Endothelial cell of umbilical vein (primary cell): ENCODE measurements around the gene PADI1.

Experiments used
- POLR2A ChIP-seq: IDR thresholded peaks from 2 replicates; pipeline ENCODE4 v1.6.1; 2012; ENCODE audit warnings: low read depth, mild to moderate bottlenecking, control low read depth, low read length
- TF ChIP-seq, protein P1 (sequence below), 2 donors: IDR thresholded peaks; 1 replicate in 1 of 2; 2 replicates in 1 of 2; pipeline ENCODE4 v1.5.1; 2011; ENCODE audit warnings: low read length in 2 of 2, mild to moderate bottlenecking in 2 of 2, moderate library complexity in 2 of 2, control low read depth in 1 of 2, inconsistent platforms in 1 of 2, low read depth in 1 of 2; ENCODE audit not compliant: insufficient read depth in 1 of 2; ENCODE audit errors: extremely low read depth in 1 of 2

DNA sequence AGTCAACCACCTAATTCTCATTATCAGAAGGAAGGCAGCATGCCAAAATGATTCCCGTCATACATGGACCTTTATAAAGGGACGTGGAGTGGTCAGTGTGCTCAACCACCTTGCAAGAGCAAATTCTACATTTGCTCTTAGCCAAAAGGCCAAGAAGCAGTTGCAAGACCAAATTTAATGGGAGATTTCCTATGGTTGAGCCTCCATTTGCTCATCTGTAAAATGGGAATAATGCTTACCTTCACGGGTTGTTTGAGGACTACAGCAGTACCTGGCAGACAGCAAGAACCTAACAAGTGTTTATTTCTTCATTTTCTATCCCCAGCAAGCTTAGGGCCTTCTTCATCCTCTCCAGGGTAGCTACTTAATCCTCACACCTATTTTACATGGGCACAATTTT, 85.6 kb downstream of the PADI1 start:
- TF ChIP-seq POLR2A, result no peak
- TF ChIP-seq, protein P1, sequence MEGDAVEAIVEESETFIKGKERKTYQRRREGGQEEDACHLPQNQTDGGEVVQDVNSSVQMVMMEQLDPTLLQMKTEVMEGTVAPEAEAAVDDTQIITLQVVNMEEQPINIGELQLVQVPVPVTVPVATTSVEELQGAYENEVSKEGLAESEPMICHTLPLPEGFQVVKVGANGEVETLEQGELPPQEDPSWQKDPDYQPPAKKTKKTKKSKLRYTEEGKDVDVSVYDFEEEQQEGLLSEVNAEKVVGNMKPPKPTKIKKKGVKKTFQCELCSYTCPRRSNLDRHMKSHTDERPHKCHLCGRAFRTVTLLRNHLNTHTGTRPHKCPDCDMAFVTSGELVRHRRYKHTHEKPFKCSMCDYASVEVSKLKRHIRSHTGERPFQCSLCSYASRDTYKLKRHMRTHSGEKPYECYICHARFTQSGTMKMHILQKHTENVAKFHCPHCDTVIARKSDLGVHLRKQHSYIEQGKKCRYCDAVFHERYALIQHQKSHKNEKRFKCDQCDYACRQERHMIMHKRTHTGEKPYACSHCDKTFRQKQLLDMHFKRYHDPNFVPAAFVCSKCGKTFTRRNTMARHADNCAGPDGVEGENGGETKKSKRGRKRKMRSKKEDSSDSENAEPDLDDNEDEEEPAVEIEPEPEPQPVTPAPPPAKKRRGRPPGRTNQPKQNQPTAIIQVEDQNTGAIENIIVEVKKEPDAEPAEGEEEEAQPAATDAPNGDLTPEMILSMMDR (IDR thresholded peaks at IDR 0.05; ENCODE audit: extremely low read depth in 1 of 2, insufficient read depth in 1 of 2, low read depth in 1 of 2, low read length in 2 of 2), result no peak
